GM18508 (cell line): ENCODE measurements around the gene KCNA2.

Source experiments
- ATAC-seq: cut with Tn5 transposase; IDR thresholded peaks from one replicate; pipeline ENCODE4 v1.9.1; 2021; ENCODE audit warnings: moderate number of reproducible peaks; ENCODE audit not compliant: insufficient read depth, unreplicated experiment

The KCNA2 gene

DNA sequence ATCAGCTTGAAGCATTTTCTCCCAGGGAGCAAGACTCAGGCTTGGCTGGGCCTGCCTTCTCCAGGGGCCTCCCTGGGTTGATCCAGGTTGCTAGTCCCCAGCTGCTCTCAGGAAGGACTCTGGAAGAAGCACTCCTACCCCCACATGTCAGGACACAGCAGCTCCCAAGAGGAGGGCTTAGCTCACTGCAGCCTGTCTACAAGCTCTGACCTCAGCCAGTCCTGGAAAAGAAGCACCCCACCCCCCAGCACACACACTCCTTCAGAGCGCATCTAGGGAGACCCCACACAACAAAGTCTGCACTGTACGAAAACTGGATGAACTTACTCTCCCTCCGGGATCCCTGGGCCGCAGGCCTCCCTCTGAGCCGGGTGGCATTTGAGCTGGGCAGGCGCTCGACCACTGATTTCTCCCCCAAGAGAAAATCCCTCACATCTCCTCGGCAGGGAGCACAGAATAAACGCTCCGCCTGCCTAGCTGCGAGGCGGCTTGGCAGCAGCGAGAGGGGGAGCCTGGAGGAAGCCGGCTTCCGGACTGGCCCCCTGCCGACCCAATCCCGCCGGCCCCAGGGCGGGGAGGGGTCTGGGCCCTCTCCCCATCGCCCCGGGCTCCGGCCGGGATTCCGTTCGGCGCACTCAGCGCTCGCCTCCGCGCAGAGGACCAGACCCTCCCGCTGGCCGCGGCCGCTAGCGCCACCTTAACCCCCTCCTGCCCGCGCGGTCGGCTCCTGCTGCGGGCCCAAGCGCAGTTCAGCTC is at the start of gene KCNA2:
KCNA2 (minus strand) TSS at position 458 of the 756 bp plus-strand sequence. CDS start 1,576 bp downstream, outside the sequence.
- no peak for ATAC-seq

DNA sequence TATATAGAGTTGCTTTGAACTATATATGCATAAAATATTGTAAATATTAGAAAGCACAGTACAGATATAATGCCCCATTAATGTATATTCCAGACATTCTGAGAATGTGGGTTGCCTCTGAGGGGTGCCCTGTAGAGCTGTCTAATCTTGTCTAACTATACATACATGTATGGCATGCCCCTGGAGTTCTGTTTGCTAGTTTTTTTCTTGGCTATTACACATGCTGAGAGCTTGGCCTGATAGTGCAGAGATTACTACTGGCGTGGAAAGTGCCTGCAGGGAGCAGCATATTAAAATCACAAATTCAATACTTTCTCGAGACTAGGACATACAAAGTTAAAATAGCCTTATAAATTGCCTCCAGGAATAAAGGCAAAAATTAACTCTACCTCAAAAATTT is 44.5 kb upstream of the KCNA2 start:
- ATAC-seq: no peak

DNA sequence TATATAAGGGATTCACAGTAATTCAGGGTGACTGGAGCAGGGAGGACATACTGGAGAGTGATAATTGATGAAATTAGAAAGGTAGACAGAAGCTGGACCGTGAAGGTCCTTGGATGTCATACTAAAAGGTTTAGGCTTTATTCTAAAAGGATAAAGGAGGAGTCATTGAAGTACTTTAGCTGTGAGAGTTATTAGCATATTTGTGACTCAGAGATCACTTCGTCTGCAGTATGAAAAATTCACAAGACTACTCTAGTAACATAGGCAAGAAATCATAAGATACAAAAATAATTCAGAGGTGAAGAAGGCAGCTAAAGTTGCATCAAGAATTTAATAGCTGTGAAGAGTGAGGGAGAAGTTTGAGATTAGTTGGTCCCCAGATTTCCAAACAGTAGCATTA is 42.3 kb upstream of the KCNA2 start:
- no peak for ATAC-seq

DNA sequence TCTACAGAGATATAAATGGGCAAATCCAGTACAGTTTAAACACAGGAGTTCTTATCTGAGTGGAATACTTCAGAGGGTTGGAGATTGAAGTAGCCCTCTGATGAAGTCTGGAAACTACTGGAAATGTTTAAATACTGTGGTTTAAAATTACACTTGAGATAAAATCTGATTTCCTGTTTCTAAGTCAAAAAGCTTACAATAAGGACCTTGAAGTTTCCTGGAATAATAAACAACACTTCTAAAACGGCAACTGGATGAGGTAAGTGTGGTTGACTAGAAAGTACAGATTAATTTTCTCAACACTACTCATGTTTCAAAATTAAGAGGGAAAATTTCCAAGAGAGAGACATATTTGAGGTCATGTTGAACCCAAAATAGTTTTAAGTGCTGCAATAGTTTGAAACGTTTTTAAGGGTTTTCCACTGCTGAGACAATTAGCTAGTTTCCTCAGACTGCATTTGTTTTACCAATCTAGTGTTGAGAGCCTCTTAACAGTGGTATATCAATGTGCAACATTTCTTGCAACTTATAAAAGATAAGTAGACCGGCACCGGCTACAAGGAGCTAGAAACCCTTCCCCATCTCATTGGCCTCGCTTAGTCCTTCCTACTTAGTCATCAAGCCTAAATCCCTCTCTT is 41.2 kb upstream of the KCNA2 start:
- no peak for ATAC-seq

DNA sequence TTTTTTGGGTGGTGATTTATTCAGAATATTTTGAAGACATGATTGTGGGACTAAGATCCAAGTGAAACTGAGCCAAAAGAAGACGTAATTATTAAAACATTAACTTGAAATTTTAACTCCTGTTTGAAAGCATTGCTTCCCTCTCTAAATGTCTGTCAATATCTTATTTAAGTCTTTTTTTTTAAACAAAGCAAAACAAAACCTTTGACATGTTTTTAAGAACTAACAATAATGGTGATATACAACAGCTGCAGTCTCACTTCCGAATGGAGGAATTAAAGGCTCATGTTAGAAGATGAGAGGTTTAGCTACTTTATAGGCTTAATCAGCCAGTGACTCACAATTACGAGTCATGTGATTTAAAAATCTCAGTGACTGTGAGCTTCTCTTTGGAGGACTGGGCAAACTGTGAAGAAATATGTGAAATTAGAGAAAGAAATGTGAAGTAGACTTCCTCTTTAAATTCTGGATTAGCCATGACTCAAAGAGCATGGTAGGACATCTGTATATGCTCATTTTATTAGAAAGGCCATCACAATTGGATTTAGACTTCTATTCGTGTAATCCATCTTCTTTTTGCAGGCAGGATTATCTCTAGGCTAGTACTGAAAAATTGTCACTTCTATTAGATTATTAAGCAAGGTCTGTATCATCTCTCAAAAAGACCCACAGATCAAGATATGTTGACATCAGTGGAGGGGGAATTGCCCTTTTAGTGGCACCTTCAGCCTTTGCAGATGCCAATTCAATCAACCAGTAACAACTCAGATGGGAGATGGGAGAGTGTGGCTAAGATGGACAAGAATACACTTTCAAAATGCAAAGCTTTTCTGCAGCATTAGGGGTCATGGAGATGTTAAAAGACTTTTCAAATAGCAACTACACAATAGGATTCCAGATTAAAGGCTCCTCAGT is 39.9 kb upstream of the KCNA2 start:
- no peak for ATAC-seq

DNA sequence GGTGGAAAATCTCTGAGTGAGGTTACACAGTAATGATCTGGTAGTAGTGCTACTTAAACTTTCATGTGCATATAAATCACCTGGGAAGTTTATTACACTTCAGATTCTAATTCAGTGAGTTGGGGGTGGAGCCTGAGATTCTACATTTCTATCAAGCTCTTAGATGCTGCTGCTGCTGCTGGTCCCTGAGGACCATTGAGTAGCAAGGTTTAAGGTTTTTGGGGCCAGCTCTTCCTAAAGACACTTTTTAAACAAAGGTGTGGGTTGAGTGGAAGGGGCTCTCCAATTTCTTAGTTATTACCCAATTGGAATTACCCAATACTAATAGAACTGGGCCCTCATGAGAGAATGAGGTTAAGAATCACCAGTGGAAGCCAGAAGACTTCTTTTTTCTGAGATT is 39.1 kb upstream of the KCNA2 start:
- ATAC-seq: no peak

DNA sequence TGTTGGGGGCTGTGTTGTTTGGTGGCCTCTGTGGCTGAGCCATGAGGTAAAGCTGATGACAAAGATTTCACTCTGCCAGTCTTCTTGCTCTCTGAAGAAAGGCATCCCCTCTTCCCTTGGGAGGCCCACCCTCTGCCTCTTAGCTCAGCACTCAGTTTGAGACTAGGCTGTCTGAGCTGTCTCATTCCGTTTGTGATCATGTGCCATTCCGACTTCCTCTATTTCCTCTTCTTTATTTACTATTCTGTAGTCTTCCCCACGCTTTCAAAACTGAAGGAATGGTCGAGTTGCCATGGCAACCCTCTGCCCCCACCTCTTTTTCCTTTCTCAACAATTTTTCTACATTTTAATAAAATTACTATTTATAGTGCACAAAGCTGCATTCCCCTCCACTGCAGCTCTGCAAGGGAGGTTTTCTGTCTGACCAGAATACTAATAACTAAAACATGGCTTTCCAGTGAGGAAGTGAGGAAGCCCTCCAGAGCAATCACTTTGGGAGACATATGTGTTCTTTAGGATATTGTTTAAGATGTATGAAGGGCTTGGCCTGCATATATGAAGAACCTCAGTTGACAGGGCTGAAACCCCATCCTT is 37.8 kb upstream of the KCNA2 start:
- no peak for ATAC-seq

DNA sequence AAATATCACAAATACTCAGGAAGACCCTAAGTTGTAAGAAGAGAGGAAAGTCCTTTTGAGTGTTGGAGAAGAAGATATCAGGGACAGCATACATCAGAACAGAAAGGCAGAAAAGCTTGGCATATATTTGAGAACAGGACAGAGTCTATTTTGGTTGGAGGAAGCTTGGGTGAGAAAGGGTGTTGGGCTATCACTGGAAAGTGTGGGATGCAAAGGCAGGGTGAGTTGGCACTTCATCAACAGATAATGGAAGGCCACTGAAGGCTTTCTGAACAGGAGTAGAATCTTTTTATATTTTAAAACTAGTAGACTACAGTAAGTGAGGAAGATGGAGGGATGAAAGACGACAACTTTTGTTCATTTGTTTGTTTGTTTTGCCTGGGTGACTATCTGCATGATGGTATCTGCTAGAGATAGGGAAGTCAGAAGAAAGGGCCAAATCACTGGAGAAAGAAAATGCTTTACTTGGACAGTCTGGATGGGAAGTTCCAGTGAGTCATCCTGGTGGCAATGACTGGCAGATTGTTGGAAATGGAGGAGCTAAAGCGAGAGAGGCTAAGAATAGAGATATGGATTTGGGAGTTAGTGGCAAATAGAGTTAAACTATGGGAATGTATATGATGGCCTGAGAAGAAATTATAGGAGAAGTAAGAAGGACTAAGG is 33.7 kb upstream of the KCNA2 start:
- ATAC-seq: no peak

DNA sequence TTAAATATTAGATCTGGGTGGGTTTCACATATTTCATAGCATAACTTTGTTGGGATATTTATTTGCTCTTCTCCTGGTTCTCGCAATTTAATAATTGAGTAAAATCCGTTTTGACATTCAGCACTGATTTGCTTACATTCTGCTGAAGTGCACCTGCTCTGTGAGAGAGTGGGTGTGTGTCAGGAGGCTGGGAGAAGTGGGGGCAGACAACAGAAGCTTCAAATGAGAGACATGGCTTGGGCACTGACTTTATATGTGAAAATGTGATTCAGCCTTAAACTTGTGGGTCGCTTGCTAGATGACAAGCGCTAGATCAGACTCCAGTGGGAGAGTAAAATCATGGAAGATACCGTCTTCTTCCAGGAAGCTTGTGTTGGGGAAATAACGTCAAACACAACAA is 32.4 kb upstream of the KCNA2 start:
- no peak for ATAC-seq

DNA sequence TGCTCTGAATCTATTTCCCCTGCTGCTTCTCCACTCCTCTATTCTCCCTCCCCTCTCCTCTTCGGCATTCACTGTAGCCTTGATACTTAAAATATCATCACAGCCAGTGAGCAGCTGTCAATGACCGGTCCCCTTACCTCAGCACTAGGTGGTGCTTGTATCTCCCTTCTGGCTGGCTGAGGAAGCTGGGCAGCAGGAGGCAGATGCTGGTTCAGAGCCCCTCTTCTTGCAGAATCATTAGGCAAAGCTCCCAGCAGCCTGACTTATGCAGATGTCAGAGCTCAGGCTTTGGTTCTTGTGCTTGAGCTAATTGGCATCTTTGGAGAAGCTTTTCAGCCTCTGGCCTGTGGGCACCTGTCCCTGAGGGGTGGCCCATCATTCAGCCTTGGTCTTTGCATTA is 31.9 kb upstream of the KCNA2 start:
- ATAC-seq: no peak

DNA sequence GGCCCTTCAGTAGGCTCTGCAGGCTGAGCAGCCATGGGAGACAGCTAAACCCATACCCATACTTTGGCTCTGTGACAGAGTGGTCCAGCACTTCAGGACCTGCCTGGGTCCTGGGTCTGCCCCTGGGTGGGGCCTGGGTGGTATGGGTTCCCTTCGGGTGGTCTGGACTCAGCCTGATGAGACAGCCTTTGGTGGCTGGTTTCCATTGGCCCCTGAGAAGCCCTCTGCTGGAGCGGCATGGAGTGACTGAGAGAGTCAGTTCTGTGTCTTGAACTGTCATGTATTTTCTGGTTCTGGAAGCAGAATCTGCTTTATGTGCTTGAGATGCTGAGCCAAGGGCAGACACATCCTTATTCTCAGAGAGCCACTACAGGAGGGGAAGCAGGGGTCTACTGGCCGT is 31.3 kb upstream of the KCNA2 start:
- ATAC-seq: no peak

DNA sequence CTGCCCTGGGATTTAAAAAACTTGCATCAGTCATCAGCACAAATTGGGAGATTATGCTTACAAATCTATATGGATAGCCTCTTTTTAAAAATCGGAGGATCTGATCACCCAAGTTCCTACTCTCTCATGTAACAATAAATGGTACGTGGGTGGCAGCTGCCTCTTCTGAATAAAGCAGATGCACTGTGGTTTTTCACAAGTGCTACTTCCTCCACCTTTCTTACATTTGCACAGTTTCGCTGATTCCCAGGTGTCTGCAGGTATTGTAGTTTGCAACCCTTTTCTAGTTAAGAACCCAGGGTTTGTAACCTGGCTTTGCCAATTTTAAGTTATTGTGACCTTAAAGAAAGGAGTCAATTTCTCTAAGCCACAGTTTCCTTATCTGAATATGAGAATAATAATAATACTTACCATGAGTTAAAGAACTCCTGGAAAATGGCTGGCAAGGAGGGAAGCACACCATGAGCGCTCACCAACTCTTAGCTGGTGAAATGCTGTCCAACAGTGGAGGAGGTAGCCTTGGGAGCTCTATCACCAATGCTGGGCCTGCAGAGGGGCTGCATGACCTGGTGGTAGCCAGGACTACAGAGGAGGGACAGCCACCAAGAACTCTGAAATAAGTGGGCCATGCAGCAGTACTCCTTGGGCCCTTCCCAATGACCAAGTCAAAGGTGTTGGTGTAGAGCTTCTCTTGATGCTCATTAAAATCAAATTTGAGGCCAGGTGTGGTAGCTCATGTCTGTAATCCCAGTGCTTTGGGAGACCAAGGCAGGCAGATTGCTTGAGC is 30.2 kb upstream of the KCNA2 start:
- no peak for ATAC-seq

DNA sequence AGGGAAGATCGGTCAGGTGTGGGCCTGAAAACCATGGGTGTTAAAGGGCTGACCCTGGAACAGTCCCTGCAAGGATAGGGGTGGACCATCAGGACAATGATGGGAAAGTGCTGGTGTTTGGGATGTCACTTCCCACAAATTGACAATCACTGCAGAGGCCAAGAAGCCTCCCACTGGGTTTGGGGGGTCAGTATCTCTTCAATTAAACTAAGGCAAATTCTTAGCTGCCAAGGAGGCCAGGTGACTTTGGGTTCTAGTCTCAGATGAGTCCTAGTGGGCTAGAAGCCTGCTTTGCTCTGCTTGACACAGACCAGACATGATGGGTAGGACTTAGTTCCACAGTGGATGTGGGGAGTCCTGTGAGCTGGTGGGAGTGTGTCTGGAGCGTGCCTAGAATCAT is 29.3 kb upstream of the KCNA2 start:
- no peak for ATAC-seq

DNA sequence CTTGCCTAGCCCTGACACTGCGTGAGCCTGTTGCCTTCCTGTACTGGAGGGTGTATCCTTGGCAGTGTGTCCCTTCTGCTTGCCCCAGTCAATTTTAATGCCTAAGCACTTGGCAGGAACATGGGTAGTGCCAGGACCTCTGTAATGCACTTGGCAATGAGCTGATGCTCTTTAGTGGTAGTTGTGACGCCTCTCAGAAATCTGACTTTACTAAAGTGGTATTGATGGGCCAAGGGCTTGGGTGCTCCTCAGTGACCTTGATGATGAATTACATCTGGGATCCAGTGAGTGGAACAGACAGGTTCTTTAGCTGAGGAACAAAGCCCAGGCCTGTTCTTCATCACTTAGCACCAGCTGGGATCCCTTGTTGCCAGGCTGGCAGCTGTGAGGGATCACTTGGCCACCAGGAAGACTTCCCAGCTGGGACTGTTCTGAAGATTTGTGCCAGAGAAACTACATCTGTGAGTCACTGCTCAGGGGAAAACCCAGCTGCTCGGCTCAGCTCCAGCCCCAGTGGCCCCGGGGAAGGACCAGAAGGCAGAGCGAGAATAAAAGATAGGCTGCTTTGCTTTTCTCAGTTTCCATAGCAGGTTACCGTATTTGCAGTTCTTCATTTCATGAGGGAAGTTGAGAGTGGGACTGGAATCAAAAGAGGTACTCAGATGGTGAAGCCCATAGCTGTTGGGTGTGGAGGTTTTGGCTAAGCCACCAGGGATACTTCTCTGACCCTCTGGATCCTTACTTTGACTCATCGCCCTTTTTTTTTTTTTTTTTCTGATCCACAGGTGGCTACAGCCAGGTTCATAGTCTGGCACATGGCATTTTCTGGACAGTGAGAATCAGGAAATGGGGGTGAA is 28.5 kb upstream of the KCNA2 start:
- ATAC-seq: peak; percentile 38

DNA sequence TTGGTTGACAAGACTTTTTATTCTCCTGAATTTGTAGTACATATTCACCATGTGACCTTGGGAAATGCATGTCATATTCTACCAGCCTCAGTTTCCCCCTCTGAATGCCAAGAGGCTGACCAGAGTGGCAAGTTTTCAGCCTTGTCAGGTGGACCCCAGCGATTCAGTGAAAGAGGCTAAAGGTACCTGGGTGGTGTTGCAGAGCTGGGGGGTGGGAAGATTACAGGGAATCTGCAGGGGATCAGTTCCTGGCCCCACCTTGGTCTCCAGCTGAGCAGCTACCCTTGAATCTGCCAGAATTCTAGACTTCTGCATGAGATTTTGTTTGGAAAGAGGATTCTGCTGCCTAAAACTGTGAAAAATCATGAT is 27.9 kb upstream of the KCNA2 start:
- ATAC-seq: no peak

DNA sequence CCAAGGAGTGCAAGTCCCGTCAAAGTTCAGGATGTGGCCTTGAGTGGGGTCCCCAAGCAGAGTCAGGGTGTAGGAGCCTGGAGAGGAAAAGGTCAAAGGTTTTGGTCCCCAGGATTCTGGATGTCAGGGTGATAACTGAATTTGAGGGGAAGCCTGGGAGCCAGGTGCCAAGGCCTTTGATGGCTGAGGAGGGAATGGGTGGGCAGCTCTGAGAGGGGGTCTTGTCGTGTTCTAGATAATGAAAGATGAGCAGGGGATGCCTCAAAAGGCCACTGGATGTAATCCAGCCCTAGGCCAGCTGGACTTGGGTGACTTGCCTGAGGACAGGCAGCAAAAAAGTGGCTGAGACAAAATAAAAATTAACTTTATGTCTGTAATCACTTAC is 27.5 kb upstream of the KCNA2 start:
- no peak for ATAC-seq

DNA sequence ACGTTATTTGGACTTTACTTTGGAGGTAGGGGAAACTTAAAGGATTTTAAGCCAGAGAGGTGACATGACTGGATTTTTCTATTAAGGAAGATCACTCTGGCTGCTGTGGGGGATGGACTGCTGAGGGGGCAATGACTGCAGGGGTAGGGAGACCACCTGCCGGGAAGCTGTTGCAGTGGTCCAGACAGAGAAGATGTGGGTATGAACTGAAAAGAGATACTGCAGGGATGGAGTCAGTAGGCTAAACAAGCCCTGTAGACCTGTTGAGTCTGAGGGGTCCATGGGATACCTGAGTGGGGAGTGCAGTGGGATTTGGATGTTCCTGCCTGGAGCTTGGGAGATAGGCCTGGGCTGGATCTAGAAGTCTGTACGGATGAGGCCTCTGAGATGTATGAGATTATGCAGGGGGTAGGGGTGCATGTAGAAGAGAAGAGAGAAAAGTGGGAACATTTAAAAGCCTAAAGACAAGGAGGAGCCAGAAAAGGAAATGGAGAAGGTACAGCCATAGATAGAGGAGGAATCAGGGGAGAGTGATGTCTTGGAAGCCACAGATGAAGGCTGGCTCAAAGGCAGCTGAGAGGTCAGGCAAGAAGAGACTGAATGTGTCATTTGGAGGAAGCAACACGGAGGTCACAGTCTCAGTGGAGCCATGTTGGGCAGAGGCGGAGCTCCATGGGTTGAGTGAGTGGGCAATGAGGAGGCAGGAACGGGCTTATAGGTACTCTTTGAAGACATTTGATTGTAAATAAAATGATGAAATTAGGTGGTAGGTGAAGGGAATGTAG is 25.9 kb upstream of the KCNA2 start:
- no peak for ATAC-seq
